ENCODE results near the gene CEP78. TPM values are rescaled to one million over a fixed set of nuclear protein-coding genes. Genes with fewer than 3 reads are reported as not detected.

The CEP78 gene
- total RNA-seq, 1 experiment from 2014 or later, result 48.1 TPM

DNA sequence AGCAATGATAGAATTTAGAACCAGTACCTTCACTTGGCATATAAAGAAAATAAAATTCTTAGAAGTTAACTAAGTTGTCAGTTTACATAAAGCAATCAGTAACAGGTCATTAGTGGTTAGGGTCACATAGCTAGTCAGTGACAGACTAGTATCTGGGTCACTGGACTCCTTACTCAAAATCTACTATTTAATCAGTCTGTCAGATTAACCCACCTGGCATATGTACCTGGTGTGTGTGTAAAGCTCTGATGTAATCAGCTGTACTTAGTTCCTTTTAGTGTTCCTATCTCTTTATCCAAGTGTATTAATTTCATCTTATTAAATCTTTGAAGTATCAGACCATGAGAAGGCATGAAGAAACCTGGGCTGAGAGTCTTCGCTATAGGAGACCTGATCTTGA lies 7.3 kb downstream of the CEP78 start:
- no peak overlapping the region for H3K9ac ChIP-seq (ENCODE audit: low read length)
- no peak overlapping the region for H2AFZ ChIP-seq (ENCODE audit: low read depth, low read length, poor library complexity, severe bottlenecking)
- no peaks in the 10 kb centered on the region for H3K9me3 ChIP-seq (ENCODE audit: control insufficient read depth in 1 of 2, insufficient read depth in 1 of 2, low read depth in 1 of 2, low read length in 2 of 2)
- H3K4me3 ChIP-seq (replicated peaks in 1 of 2; ENCODE audit: low read depth in 1 of 2, low read length in 2 of 2), result no peak overlapping the region
- no peaks in the 10 kb centered on the region for H3K9me2 ChIP-seq (ENCODE audit: insufficient read depth)
- RAD21 ChIA-PET (ENCODE audit: low non-redundant PET in 1 of 2, low total read pairs in 2 of 2, uncharacterized antibody in 2 of 2, unreplicated experiment in 2 of 2), result no interaction called here
- no peaks in the 10 kb centered on the region for H4K20me1 ChIP-seq (ENCODE audit: insufficient read depth)
- H3K27ac ChIP-seq (ENCODE audit: low read depth, low read length), result no peak overlapping the region
- no peaks in the 10 kb centered on the region for H3K4me1 ChIP-seq (ENCODE audit: control insufficient read depth in 1 of 2, insufficient read depth in 2 of 2, low read length in 2 of 2)
- peaks cover 23% of the 10 kb centered on the region for H3K79me2 ChIP-seq (ENCODE audit: insufficient read depth, low read length)
- no peak for DNase-seq (ENCODE audit: low read depth, low spot score)
- H3K27me3 ChIP-seq (ENCODE audit: insufficient read depth, low read length), result no peaks in the 10 kb centered on the region
- POLR2A ChIA-PET, result no interaction called here
- TF ChIP-seq, protein P1, sequence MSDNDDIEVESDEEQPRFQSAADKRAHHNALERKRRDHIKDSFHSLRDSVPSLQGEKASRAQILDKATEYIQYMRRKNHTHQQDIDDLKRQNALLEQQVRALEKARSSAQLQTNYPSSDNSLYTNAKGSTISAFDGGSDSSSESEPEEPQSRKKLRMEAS (IDR thresholded peaks at IDR 0.05), result no peak
- TF ChIP-seq REST (IDR thresholded peaks at IDR 0.05; ENCODE audit: low read depth) (no peak), ELF1 (IDR thresholded peaks at IDR 0.05; ENCODE audit: borderline replicate concordance, low read depth) (no peak), TCF7L2 (IDR thresholded peaks at IDR 0.05; ENCODE audit: borderline replicate concordance, extremely low read depth, insufficient read depth, insufficient read length) (no peak), CBX3 (IDR thresholded peaks at IDR 0.05; ENCODE audit: low read depth) (no peak), ATF3 (IDR thresholded peaks at IDR 0.05) (no peak), EGR1 (IDR thresholded peaks at IDR 0.05; ENCODE audit: low read depth) (no peak), POLR2AphosphoS5 (IDR thresholded peaks at IDR 0.05; ENCODE audit: low read depth, low read length) (no peak)
- ATAC-seq, result no peak
- intact Hi-C loops (cut with micrococcal nuclease), result no loop called here
- CTCF ChIA-PET, result no interaction called here
- no TSS peak for BruUV-seq (replicated peaks)
- no peak overlapping the region for H3K4me2 ChIP-seq (ENCODE audit: low read length)
- peaks cover 15 to 31% of the 10 kb centered on the region in 2 experiments; a peak in 3 of 4 replicates for H3K36me3 ChIP-seq (ENCODE audit: control insufficient read depth in 1 of 2, insufficient read depth in 2 of 2, low read length in 2 of 2)
